ENCODE measurements around the gene NINJ2.
"Not testable (repeated sequence)": the region's sequence is repeated elsewhere in the genome, so short reads cannot be mapped to it uniquely, and the experiment has no call there.

NINJ2 gene

GRCh38 chr12:669576-669945 is 6.3 kb upstream of the NINJ2 start:
- no peak for DNase-seq

- no peak for DNase-seq
Observed at GRCh38 chr12:668090-668481, 4.8 kb upstream of the NINJ2 start.

GRCh38 chr12:666766-667308 is 3.6 kb upstream of the NINJ2 start:
- DNase-seq = no peak

- DNase-seq = no peak
Observed at GRCh38 chr12:666066-666465, 2.8 kb upstream of the NINJ2 start.

GRCh38 chr12:664779-665092 is 1.5 kb upstream of the NINJ2 start:
- no peak for DNase-seq

- no peak for DNase-seq
Observed at GRCh38 chr12:664075-664778, 982 bp upstream of the NINJ2 start.

GRCh38 chr12:662566-663292 is 516 bp downstream of the NINJ2 start:
- DNase-seq = no peak

GRCh38 chr12:661720-662486 is 1.3 kb downstream of the NINJ2 start:
- DNase-seq = no peak

- no peak for DNase-seq
Observed at GRCh38 chr12:659090-659683, 4.1 kb downstream of the NINJ2 start.

GRCh38 chr12:650983-651382 is 12.3 kb downstream of the NINJ2 start:
- DNase-seq = no peak

GRCh38 chr12:647385-648085 is 15.7 kb downstream of the NINJ2 start:
- DNase-seq = no peak

GRCh38 chr12:646442-647384 is 16.5 kb downstream of the NINJ2 start:
- no peak for DNase-seq

- no peak for DNase-seq
Observed at GRCh38 chr12:645563-646071, 17.6 kb downstream of the NINJ2 start.

- DNase-seq = no peak
Observed at GRCh38 chr12:644818-645552, 18.3 kb downstream of the NINJ2 start.

GRCh38 chr12:644303-644639 is 19.0 kb downstream of the NINJ2 start:
- DNase-seq = no peak

- no peak for DNase-seq
Observed at GRCh38 chr12:643475-644302, 19.6 kb downstream of the NINJ2 start.

GRCh38 chr12:642633-643474 is 20.4 kb downstream of the NINJ2 start:
- DNase-seq = no peak

- DNase-seq = not testable (repeated sequence)
Observed at GRCh38 chr12:641321-641720, 21.9 kb downstream of the NINJ2 start.

GRCh38 chr12:640773-641172 is 22.5 kb downstream of the NINJ2 start:
- DNase-seq = no peak

Measured in NCI-H524 treated with DMSO at 0.1 percent for 48 hours (cell line).